Caco-2 (cell line): ENCODE measurements around the gene MYH7. TPM values are rescaled to one million over a fixed set of nuclear protein-coding genes. Genes with fewer than 3 reads are reported as not detected.

Experiments
- microRNA-seq: library from miRNA; unstranded; fragments of <30 nt; microRNA quantifications from one replicate; pipeline ENCODE4 v1.2.0, GENCODE V29; 2022
- total RNA-seq: library from RNA; stranded (reverse); gene quantifications from 2 replicates; pipeline ENCODE4 v1.2.3, GENCODE V29; 2022

The MYH7 gene
- total RNA-seq, 1 experiment from 2014 or later, result not detected

Small RNA genes lying within 50 kb of the gene (microRNA-seq; reads per million reads assigned to microRNA genes)
- gene MIR208A (1.1 reads per million), gene MIR208B (not detected)

Other genes with a start within 250 kb of the MYH7 start
- not detected in 2 replicates for gene RNF212B, start 197.7 kb downstream of the MYH7 start, total RNA-seq
- 7.4 and 7.6 TPM in 2 replicates for gene HOMEZ, start 149.5 kb downstream of the MYH7 start, total RNA-seq
- gene PPP1R3E, start 132.8 kb downstream of the MYH7 start, total RNA-seq, result 5.9 and 8.6 TPM in 2 replicates
- 19.1 and 20.8 TPM in 2 replicates for gene BCL2L2, start 128.8 kb downstream of the MYH7 start, total RNA-seq
- 196 and 202 TPM in 2 replicates for gene PABPN1, start 114.2 kb downstream of the MYH7 start, total RNA-seq
- gene SLC22A17, start 82.8 kb downstream of the MYH7 start, total RNA-seq, result 3.1 and 3.7 TPM in 2 replicates
- gene EFS, start 70.5 kb downstream of the MYH7 start, total RNA-seq, result 0.14 and 0.16 TPM in 2 replicates
- gene IL25, start 62.9 kb downstream of the MYH7 start, total RNA-seq, result not detected in 2 replicates
- gene CMTM5, start 58.6 kb downstream of the MYH7 start, total RNA-seq, result not detected in 2 replicates
- not detected in 2 replicates for gene MYH6, start 27.4 kb downstream of the MYH7 start, total RNA-seq
- 54.5 and 55.0 TPM in 2 replicates for gene NGDN, start 34.0 kb upstream of the MYH7 start, total RNA-seq
- gene ZFHX2, start 116.1 kb upstream of the MYH7 start, total RNA-seq, result 1.1 and 1.4 TPM in 2 replicates
- 9.3 and 9.5 TPM in 2 replicates for gene THTPA, start 120.6 kb upstream of the MYH7 start, total RNA-seq
- gene AP1G2, start 132.1 kb upstream of the MYH7 start, total RNA-seq, result 160 and 164 TPM in 2 replicates
- not detected in 2 replicates for gene JPH4, start 143.1 kb upstream of the MYH7 start, total RNA-seq
- gene DHRS2, start 200.7 kb upstream of the MYH7 start, total RNA-seq, result 12.8 and 21.3 TPM in 2 replicates